ENCODE data around the gene NISCH. TPM values are rescaled to one million over a fixed set of nuclear protein-coding genes. Genes with fewer than 3 reads are reported as not detected.

Gene NISCH
- 71.5 TPM for polyA plus RNA-seq (ENCODE audit: insufficient read length)

DNA sequence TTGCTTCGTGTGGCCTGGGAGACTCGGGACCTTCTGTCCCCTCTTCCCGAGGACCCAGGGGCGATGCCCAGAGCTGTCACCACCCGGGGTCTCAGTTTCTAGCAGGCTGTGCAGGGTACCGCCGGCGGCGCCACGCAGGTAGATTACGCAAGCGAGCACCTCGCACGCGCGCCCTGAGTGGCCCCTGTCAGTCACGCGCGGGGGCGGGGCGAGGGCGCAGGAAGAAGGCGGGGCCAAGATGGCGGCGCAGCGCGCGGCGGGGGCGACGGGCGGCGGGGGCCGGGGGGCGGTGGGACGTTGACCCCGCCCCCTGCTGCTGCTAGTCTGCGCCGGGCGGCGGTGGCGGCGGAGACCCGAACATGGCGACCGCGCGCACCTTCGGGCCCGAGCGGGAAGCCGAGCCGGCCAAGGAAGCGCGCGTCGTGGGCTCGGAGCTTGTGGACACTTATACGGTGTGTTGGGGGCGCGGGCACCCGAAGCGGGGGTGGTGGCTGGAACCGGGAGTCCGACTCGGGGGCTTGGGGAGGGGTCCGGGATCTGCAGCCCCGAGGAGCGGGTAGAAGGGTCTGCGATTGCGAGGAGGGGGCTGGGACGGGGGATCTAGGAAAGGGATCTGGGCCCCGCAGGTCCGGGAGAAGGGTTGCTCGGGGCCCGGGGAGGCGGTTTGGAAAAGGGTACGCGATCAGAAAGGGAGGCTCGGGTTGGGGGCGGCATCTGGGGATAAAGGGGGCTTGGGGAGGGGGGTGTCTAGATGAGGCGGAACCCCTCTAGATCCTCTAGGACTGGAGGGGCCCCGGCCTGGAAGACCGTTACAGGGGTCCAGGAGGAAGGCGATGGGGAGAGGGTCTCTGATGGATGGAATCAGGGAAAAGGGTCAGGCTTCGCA, at the start of gene NISCH:
Gene NISCH (plus strand): TSS at position 322 of the 886 bp plus-strand sequence. CDS start 38 bp downstream, at position 360.
- DNase-seq: peak; percentile 90

GRCh38 chr3:52406231-52406661, 49.2 kb upstream of the NISCH start:
- no peak for DNase-seq

- no peak for DNase-seq
Measured at GRCh38 chr3:52406791-52407510, 48.5 kb upstream of the NISCH start.

GRCh38 chr3:52407779-52408178, 47.6 kb upstream of the NISCH start:
- DNase-seq: no peak

DNA sequence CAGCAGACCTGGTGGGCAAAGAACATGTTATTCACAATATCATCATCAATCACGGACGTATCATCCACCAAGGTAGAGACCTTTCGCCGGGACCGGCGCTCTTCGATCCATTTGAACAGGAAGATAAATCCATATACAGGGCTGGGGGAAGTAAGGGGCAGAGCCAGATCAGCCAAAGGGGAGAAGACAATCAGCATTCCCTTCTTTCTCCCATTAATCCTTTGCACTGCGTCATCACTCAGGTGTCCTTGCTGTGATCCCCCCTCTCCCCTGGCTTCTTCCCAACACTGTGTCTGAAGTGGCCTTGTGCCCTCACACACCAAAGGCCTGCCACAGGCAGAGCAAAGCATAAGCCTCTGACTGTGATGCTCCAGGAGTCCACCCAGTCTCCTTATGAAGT, 46.9 kb upstream of the NISCH start:
- DNase-seq: no peak

DNA sequence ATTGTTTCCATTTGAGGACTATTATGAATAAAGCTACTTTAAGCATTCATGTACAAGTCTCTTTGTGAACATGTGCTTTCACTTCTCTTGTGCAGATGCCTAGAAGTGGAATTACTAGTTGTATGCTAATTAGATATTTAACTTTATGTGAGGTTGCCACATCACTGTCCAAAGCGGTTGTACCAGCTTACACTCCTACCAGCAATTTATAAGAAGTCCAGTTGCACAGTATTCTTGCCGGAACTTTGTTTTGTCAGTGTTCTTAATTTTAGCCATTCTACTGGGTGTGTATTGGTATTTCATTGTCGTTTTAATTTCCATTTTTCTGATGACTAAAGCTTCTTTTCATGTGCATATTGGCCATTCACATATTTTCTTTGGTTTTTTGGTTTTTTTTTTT, 39.6 kb upstream of the NISCH start:
- DNase-seq: no peak

DNA sequence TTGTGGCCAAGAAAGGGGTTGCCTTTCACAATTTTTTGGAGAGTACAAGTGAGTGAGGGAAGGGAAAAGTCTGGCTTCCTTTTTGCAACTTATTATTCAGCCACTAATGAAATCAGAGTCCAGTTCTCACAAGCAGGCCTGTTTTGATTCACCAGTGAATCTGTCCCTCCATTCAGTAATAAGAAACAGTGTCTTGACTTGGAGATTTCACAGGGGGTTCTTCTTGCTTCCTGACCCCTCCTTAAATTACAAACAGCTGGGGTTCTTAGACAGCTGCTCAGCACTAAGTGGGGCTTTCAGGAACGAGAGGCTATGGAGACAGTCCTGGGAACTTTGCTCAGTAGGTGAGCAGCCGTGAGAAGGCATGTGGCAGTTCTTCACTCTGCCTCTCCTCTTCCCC, 35.0 kb upstream of the NISCH start:
- DNase-seq: no peak

DNA sequence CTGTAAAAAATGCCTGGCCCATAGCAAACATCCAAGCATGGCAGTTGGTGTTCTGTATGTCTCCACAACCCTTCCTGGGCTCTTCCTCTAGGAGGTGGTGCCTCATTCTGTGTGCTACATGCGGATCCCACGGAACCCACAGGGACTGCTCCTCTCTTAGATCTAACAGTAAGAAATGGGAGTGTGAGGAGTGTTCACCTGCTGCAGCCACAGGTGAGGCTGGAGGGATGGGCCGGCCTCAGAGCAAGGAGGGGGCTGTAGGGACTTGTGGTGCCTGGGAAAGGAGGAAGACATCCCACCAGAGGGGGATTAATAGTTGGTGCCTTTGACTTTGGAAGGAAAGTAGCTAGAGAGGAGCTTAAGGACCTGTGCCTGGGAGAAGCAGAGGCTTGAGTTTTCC, 32.7 kb upstream of the NISCH start:
- no peak for DNase-seq

DNA sequence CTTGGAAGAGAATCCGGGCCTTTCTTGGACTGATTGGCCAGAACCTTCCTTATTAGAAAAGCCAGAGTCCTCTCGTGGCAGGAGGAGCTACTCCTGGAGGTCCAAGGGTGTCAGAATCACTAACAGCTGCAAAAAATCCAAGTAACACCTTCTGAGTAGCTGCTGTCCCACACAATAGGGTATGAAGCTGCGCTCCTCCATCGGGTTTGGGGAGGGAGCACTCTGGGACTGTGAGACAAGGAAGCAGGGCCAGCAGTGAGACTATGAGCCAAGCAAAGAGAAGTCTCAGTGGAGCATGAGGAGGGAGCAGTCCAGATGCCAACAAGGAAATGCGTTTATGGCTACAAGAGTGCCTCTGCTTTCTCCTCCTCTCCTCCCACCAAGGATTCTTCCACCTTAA, 32.2 kb upstream of the NISCH start:
- DNase-seq: no peak

GRCh38 chr3:52428151-52429005, 27.0 kb upstream of the NISCH start:
- DNase-seq: peak; percentile 84

DNA sequence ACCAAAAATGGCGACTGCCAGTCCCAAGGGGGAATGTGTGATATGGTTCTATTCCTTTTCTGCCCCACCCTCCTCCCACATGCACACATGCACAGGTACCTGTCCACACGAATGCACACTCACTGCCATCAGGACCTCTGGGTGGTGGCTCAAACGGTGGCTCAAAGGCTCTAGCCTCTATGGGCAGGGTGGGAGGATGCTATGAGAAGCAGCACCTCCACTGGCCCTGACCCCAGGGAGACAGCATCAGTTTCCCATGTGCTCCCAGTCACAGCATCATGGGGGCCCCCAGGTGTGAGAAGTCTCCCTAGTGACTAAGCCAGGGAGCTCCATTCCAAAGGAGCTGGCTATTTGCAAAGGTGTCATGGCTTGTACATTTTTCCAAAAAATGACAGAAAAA, 26.4 kb upstream of the NISCH start:
- no peak for DNase-seq

- no peak for DNase-seq
Measured at GRCh38 chr3:52429779-52430415, 25.5 kb upstream of the NISCH start.

DNA sequence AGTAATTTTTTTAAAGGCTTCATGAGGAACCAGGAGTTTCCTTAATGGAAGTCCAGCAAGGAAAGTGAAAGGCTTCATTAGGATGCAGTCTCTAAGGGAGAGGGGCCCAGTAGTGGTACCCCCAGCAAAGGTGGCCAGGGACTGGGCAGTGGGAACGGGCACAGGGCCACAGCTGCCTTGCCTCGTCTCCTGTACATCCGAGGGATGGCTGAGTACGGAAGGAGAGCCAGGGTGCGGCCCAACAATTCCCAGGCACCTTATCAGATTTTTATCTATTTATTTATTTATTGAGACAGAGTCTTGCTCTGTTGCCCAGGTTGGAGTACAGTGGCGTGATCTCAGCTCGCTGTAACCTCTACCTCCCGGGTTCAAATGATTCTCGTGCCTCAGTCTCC, 25.0 kb upstream of the NISCH start:
- DNase-seq: no peak

GRCh38 chr3:52431459-52432223, 23.8 kb upstream of the NISCH start:
- DNase-seq: no peak

- no peak for DNase-seq
Measured at GRCh38 chr3:52432225-52432624, 23.2 kb upstream of the NISCH start.

- no peak for DNase-seq
Measured at GRCh38 chr3:52432691-52433141, 22.7 kb upstream of the NISCH start.

DNA sequence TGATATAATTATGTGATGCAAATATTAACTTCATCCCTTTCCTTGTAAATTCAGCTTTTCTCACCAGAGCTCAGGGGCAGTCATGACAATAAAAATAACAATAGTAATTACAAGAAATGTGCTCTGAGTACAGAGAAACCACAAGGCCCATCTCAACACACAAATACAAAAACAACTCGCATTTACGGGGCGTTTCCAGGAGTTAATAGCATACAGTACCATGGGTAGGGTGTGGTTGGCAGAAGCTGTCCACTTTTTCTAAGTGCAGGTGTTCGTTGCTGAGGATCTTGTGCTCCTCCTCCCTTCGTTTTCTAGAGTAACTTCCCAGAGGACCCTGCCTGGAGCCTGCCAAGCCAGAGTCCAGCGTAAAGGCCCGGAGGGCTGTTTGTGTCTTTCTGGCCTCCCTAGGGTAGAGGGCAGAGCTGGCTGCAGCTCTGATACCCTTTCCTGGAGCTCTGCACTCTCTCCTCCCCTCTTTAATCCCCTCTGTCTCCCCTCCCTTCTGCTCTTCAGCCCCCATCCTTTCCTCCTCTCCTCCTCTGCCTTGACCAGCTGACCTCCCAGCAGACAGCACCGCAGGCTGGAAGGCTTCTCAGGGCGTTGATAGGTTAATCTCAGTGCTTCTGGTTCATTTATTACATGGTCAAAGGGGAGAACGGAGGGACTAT, 21.9 kb upstream of the NISCH start:
- DNase-seq: no peak

GRCh38 chr3:52433996-52434479, 21.4 kb upstream of the NISCH start:
- DNase-seq: no peak

DNA sequence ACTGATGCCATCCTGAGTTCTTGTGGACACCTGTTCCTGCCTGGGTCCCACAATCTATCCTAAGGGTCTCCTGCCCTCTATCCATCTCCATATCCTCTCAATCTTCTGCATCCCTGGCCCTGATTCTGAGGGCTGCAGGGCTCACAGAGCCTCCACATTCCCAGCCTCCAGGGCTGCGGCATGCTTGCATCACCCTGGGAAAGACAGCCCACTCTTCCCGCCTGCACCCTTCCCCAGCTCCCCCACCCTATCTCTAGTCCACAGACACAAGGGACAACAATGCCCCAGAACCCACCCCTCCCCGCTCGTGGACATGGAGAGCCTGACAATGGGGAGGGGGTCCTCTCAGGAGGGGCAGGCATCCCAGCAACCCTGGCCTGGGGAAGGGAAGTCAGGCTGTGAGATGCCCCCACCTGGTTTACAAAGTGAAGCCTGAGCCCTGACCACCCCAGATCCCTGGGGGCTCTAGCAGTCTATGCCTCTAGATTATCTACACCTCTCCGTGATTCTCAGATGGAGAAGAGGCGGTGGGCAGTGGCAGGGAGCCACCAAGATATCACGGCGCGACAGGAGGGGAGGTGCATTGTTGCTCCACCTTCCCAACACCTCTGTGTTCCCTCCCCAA, 20.8 kb upstream of the NISCH start:
- DNase-seq: no peak

All from hindlimb muscle (tissue), 1 donor.